CD4-positive, alpha-beta T cell treated with Interleukin-6 at 100 ng/mL for 8 hours (primary cell): Measurements from ENCODE around the gene FNDC3A.

Experiments
- DNase-seq: peaks from one replicate; pipeline ENCODE4 v3.0.0-alpha.2; 2020; ENCODE audit warnings: mixed read lengths, low spot score

Gene FNDC3A, protein sequence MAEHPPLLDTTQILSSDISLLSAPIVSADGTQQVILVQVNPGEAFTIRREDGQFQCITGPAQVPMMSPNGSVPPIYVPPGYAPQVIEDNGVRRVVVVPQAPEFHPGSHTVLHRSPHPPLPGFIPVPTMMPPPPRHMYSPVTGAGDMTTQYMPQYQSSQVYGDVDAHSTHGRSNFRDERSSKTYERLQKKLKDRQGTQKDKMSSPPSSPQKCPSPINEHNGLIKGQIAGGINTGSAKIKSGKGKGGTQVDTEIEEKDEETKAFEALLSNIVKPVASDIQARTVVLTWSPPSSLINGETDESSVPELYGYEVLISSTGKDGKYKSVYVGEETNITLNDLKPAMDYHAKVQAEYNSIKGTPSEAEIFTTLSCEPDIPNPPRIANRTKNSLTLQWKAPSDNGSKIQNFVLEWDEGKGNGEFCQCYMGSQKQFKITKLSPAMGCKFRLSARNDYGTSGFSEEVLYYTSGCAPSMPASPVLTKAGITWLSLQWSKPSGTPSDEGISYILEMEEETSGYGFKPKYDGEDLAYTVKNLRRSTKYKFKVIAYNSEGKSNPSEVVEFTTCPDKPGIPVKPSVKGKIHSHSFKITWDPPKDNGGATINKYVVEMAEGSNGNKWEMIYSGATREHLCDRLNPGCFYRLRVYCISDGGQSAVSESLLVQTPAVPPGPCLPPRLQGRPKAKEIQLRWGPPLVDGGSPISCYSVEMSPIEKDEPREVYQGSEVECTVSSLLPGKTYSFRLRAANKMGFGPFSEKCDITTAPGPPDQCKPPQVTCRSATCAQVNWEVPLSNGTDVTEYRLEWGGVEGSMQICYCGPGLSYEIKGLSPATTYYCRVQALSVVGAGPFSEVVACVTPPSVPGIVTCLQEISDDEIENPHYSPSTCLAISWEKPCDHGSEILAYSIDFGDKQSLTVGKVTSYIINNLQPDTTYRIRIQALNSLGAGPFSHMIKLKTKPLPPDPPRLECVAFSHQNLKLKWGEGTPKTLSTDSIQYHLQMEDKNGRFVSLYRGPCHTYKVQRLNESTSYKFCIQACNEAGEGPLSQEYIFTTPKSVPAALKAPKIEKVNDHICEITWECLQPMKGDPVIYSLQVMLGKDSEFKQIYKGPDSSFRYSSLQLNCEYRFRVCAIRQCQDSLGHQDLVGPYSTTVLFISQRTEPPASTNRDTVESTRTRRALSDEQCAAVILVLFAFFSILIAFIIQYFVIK

DNA sequence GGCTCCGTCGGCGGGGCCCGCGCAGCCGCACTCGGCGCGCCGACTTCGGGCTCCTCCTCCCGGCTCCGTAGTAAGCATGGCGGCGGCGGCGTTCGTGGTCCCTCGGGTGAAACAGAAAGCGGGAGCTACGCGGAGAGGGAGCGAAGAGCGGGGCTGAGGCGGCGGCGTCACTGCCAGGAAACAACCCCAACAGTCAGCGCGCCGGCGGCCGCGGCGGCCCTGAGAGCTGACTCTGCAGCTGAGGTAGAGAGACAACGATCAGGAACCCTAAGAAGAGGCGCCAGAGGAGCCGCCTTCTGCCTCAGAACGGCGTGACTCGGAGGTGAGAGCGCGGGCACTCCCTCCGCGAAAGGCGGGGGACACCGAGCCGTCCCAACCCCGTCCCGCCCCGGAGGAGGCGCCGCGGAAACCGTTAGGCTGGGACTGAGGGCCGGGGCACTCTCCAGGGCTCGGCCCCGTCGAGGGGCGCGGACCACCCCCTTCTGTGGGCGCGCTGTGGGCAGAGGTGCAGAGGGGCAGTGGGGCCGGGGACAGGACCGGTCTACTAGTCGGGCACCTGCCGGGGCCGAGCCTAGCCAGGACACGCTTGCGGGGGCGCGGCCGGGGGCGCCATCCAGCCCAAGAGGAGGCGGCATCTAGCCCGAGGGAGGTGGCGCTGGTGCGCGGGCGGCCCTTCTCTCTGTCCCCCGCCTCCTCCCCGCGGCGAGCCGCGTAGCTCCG is at the start of gene FNDC3A:
FNDC3A (plus strand) TSS at position 57 of the 720 bp plus-strand sequence. CDS start 30,279 bp downstream, outside the sequence.
- peak; percentile 77 for DNase-seq

DNA sequence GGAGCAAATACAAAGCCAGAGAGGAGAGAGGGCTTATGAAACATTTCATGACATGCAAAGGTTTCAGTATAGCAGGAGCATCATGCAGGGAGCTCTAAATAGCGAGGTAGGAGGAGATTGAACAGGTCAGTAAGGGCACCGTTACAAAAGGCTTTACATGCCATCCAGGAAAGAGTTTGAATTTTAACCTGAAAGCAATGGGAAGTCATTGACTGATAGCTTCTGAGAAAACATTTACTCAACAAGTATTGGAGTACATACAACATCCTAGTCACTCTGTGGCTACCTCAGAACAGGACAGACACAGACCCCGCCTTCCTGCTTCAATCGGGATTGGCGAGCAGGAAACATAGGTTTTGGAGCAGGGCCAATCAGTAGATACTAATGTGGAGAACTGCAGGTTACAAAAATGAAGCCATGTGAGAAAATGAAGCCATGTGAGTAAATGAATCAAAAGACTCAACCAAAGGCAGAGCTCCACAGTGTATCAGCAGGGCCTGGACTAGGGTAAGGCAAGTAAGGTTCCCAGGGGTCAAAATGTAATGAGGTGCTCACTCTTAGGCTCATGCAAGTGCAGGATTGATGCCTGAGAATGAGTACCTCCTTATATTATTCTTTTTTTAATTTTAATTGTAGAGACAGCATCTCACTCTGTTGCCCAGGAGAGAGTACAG is 46.8 kb upstream of the FNDC3A start:
- no peak for DNase-seq

DNA sequence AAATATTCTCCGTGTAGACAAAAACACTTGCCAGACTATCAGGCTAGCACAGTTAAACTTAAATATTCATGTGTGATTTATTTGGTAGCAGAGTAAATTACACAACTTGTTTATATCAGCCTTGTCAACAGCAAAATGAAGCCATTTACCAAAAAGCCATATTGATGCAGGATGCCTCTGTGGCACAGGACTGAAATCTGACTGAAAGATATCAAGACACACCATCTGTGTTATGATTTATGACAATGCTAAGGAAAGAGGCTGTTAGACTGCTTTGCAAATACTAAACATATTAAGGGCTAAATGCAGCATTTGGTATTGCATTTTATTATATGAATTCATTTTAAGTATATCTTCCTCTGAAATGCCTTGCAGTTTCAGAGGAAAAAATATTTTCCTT is 44.8 kb upstream of the FNDC3A start:
- DNase-seq: no peak

DNA sequence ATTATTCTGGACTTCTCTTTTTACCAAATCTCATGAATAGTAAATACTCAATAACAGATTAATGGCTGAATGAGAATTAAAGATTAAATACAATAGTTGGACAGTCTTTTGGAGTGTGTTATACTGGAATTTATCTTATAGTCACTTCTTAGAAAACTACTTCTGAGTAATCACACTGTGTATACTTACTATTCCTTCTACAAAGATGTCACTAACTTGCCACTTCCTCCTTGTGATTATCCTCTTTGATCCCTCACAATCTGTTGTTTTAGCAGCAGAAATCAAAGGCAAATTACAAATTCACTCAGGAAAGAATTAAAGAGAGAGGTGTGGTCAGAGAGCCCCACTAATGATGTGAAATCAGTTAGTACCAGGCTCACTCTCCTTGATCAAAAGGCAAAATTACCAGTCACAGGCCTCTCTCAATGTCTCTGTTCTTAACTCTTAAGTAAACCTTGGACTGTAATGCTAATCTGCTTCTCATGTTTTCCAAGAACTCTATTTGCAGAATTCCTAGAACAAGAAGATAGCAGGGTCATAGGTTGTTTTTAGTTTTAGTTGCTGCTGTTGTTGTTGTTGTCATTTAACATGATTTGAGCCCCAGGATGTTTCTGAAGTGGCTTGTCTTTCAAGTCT is 37.3 kb upstream of the FNDC3A start:
- DNase-seq: no peak

DNA sequence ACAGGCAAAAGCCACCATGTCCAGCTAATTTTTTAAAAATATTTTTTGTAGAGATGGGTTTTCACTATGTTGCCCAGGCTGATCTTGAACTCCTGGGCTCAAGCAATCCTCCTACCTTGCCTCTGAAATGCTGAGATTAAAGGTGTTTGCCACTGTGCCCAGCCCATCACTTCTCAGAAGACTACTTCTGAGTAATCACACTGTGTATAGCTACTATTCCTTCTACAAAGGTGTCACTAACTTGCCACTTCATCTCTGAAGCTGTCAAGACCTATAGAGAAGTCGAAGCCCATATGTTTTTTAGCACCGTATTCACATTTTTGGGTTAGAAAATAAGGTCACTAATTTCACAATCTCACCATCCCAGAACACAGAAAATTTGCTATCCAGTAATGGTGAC is 36.0 kb upstream of the FNDC3A start:
- DNase-seq: no peak

DNA sequence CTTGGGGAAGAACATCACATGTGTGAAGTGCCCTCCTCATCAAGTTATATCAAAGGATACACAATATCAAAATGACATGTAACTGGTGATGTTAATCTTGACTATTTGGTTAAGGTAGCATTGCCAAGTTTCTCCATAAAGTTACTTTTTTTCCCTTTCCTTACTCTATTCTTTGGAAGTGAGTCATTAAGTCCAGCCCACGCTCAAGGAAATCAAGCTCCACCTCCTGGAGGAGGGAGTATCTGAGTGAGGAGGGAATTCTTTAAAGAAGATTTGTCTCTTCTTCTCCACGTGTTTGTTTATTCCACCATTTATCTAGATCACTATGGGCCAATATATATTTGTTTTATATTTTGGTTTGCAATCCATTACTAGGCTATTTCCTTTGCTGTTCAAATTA is 33.6 kb upstream of the FNDC3A start:
- no peak for DNase-seq

DNA sequence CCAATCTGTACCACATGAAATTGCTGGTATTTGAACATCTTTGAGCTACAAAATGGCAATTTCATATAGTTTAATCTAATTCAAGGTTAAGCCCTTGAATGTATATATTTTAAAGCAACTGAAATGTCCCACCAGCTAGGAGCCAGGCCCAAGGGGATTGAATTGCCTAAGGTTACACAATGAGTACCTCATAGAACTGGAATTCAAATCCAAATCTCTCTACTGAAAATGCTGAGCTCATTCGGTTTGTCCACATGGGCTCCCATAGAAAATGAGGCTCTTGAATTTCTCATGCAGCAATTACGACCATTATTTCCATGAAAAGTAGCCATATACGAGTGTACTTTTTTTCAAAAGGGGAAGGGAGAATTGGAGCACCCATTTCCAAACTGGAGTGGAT is 31.5 kb upstream of the FNDC3A start:
- DNase-seq: no peak

DNA sequence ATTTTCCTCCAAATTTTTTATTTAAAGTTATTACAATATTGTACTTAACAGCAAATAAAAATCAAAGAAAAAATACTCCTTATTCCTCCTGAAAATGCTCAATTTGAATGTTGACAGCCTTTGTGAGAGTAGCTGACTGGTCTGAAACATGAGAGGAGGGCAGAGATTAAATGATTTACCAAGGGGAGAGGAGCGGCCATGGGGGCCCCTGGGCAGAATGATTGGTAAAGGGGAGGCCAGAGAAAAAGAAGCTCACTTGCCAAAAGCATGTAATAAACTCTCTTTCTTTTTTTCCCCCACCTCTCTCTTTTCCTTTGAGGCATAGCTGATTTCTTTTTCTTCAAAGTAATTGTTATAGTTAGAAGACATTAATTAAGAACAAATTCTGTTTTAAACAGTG is 30.1 kb upstream of the FNDC3A start:
- DNase-seq: no peak

DNA sequence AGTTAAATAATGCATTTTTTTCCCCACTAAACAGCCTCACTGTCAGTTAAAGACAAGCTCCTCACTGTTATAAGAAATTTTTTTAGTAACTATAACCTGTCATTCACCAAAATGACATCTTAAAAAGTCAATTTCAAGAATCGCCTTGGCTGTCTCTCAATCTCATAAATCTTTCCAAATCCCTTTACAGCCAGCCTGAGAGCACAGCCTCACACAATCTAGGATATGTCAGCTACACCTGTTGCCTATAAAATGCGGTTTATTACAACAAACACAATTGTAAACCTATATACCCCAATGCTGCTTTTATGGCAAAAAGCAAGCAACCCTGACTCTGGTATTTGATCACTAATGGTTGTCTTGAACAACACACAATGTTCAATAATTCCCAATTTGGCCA is 29.5 kb upstream of the FNDC3A start:
- no peak for DNase-seq

DNA sequence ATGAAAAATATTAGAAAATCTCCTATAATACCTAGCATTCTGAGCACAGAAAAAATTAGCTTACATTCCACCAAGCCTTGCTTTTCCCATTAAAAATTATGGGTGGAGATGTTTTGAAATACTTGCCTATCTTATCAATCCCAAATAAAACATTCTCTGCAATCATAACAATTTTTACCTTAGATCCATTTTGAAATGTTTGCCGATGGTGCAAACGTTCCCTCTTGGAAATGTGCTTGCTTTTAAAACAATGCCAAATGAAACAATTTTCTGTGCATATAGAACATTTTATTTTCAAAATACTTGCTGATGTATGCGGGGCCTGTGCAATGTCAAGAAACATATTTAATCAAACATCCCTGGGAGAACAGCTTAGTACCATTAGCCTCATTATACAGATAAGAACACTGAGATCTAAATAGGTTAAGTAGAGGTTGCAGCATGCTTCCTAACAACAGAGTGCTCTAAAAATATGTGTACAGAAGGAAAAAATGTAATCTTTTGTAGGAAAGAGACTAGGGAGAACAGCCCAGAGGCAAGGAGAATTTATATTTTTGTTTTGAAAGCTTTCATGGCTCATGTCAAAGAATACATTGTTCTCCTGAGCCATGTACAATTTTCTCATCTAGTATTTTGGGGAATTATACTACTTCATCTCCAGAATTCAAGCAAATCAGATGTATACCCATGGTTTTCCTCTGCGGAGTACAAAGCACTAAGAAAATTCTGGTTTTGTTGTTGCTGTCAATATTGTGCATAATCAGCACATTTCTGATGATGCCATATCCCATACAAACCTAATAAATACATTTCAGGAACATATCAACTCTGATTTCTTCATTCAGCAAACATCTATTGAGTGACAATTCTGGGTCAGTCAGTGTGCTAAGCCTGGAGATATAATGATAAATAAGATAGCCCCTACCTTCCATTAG is 25.9 kb upstream of the FNDC3A start:
- DNase-seq: no peak

DNA sequence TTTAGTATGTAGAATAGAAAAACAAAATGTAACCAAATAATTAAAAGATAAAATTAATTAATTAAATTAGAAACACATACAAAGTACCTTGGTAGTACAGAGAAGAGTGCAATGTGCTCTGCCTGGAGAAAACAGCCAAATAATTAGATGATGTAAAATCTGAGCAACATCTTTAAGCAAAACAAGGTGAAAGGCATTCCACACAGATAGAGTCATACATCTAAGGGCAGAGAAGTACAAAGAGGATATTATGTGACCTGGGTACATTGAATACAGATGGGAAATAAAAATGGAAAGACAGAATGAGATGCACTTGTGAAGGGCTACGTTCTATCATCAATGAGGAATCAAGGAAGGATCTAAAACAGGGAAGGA is 25.2 kb upstream of the FNDC3A start:
- no peak for DNase-seq

DNA sequence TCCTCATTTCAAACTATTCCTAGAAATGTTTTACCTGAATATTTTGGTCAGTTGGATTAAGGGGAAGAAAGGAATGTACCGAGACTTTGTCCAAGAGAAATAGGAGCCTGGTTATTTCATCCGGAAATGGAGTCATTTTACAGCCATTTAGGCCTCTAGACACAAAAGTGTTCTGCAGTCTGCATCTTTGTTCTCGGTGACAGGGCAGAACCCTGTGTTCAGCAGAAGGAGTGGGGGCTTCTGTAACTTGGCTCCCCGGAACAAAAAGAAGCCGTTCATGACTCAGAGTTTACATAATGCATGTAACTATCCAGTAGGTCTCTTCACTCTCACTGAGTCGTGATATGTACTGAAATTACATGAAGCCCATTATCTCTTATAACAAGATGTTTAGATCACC is 21.6 kb upstream of the FNDC3A start:
- DNase-seq: no peak

DNA sequence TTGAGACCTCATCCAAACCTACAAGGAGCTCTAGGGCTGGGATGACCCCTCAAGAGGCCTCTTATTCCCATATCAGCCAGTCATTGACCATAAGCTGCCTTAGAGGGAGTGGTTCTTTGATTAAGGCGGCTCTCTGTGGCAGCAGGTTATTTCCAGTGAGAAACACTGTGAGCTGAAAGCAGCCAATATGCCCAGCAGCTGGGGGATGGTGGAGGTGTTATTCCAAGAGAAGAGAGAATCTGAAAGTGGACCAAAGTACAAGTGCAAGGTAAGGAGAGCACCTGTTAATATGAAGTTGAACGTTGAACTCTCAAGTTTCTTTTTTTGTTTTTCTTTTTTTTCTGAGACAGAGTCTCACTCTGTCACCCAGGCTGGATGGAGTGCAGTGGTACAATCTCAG is 20.2 kb upstream of the FNDC3A start:
- no peak for DNase-seq

DNA sequence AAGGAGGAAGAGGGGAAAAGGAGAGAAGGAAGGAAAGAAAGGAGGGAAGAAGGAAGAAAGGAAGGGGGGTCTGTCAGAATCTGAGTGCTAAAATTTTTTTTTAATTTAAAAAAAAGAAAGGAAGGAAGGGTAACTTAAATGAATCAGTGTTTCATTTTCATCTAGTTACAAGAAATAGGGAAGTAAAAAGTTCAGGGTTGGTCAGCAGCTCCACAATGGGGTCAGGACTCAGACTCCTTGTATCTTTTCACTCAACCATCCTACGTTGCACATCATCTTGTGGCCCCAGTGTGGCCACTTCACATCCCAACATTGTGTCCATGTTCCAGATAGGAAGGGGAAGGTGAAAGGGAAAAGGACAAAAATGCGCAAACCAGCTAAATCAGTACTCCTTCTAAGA is 14.3 kb upstream of the FNDC3A start:
- DNase-seq: no peak

DNA sequence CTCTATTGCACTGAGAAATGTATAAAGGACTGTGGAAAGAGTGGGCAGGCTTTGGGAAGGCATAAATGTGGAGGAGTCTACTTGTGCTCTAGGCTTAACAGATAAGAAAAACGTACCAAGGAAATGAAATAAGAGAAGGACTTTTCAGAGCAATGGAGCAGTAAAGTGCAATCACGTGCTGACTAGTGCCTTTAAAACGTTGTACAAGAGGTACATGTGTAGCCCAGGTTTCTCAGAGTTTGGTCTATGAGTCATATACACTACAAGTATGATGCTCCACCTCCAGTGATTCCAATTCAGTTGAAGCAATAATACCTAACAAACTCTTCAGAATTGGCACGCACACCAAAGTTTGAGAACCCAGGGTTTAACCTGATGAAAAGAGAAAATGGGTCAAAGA is 13.4 kb upstream of the FNDC3A start:
- no peak for DNase-seq

DNA sequence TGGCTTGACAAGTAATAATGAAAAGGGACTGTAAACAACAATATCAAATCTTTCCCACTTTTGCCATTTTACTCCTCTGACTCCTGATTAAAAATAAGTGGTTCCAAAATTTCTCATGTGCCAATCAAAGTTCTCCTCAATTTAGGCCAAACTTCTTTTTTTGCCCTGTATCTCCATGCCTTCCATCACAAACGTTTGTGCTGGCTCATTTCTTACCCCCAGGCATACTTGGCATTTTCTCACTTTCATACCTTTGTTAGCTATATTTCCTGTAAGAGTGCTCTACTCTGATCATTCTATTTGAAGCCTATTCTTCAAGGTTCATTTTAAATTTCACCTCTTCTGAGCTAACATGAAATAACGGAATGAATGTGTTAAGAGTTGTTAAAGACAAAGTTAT is 10.0 kb upstream of the FNDC3A start:
- no peak for DNase-seq

DNA sequence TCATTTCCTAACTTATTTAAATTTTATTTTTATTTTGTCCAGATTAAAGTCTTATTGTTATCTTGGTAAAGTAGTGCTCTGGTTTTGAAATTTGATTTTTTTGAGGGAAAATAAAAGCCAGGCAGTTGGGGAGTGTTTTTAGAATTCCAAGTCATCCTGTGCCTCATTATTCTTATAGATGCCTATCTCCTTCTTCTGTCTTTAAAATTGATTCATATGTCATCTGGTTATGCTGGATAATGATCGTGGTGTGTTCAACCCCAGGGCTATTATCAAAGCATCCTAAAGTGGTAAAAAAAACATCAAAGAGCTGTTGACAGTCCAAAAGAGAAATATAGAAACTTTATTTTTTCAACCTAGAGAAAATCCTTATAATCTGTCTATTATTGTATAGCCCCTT is 6.0 kb upstream of the FNDC3A start:
- no peak for DNase-seq

DNA sequence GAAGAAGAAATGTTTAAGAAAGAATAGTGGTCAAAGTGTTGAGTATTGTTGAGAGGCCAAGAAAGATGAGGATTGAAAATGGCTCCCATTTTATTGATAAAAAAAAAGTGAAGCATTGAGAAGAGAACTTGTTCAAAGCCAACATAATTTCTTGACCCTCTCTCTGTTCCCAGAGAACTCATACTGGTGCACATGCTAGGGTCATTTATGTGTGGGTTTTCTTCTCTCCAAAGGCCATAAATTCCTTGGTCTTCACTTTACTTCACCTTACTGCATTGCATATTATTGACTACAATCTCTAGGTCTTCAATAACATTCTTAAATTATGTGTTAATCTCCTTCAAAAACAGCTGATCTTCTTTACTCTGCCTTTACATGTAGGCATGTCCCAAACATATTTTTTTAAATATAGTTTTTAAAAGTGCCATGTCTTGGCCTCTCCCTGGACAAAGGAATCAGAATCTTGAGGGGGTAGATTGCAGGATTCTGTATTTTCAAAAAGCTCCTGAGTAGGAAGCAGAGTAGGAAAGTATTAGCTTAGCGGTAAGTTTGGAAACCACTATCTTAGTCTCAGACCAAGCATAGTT is 1.8 kb upstream of the FNDC3A start:
- no peak for DNase-seq

DNA sequence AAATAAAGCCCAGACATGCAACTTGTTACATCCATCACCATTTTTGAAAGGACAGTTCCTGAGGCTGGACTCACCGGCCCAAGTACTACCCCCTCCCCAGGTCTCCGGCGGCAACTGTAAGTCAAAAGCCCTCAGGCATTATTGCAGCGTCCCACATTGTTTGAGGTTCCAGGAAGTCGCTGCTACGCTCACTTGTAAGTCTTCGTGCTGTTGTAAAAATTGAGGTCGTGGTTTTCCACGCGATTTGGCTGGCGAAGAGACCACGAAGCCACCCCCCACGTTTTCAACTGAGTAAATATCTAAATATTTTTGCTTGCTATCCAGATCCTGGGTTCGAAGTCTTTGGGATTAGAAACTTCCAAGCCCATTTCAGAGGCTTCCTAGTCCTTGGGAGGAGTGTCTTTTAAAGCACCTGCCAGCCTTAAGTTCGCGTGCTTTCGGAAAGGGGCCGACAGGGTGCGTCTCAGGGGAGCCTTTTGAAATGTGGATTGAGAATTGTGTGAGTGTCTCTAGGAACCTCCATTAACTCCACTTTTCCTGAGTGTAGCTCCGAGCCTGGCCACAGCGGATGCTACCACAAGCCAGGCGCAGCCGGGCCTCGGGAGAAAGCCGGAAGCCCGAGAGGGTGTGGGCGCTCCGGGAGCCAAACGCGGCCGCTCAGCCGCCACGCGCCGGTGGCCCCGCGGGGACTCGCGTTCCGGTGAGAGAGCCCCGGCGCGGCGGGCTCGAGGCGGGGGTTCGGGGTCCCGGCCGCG is 434 bp upstream of the FNDC3A start:
- DNase-seq: peak; percentile 53
